ENCODE data around the gene CCKAR. TPM values are rescaled to one million over a fixed set of nuclear protein-coding genes. Genes with fewer than 3 reads are reported as not detected.

CCKAR gene
- 1 to 10 TPM in 1 of 2 donors, not detected in 1; 1.0 TPM for total RNA-seq

- ATAC-seq (no peak), DNase-seq (no peak)
- 61 to 63% methylated on average over 24 of the region's 24 CpGs for WGBS, 2 donors
- no peaks in the 10 kb centered on the region for H3K27me3 ChIP-seq
- no peaks in the 10 kb centered on the region for H3K36me3 ChIP-seq (replicated peaks in 1 of 2; ENCODE audit: insufficient read depth in 1 of 2, low read depth in 2 of 2)
- intact Hi-C loops (cut with DNase I) = no loop called here
- no peak within 1 kb of the TSS for H3K27ac ChIP-seq
- peaks cover 10% of the 10 kb centered on the region for H3K4me1 ChIP-seq
- TF ChIP-seq CTCF (IDR thresholded peaks at IDR 0.05) = no peak
- no peak for TF ChIP-seq POLR2A (IDR thresholded peaks at IDR 0.05)
- H3K4me3 ChIP-seq = no peak within 1 kb of the TSS
- no peaks in the 10 kb centered on the region for H3K9me3 ChIP-seq
Observed at GRCh38 chr4:26490111-26490959, at the start of gene CCKAR. Gene CCKAR (minus strand): TSS chr4:26490484. CDS start chr4:26490267, 217 bp downstream.

- intact Hi-C loops (cut with DNase I) = no loop called here
- Histone ChIP-seq H3K4me1 (no peaks in the 10 kb centered on the region), H3K27ac (no peak overlapping the region), H3K27me3 (no peaks in the 10 kb centered on the region), H3K4me3 (no peak overlapping the region), H3K9me3 (no peaks in the 10 kb centered on the region), H3K36me3 (replicated peaks in 1 of 2; ENCODE audit: insufficient read depth in 1 of 2, low read depth in 2 of 2) (no peaks in the 10 kb centered on the region)
- no peak for ATAC-seq
- TF ChIP-seq CTCF (IDR thresholded peaks at IDR 0.05) (no peak), POLR2A (IDR thresholded peaks at IDR 0.05) (no peak)
- 86 to 95% methylated on average over 2 of the region's 2 CpGs for WGBS, 2 donors
- no peak for DNase-seq
Observed at GRCh38 chr4:26533685-26534084, 43.4 kb upstream of the CCKAR start.

GRCh38 chr4:26531491-26532116, 41.3 kb upstream of the CCKAR start:
- ATAC-seq (no peak), DNase-seq (no peak)
- no peak for TF ChIP-seq POLR2A (IDR thresholded peaks at IDR 0.05)
- no peak for TF ChIP-seq CTCF (IDR thresholded peaks at IDR 0.05)
- 67 to 70% methylated on average over 5 of the region's 5 CpGs for WGBS, 2 donors
- Histone ChIP-seq H3K4me3 (no peak overlapping the region), H3K27me3 (no peaks in the 10 kb centered on the region), H3K9me3 (no peaks in the 10 kb centered on the region), H3K36me3 (replicated peaks in 1 of 2; ENCODE audit: insufficient read depth in 1 of 2, low read depth in 2 of 2) (no peaks in the 10 kb centered on the region), H3K27ac (no peak overlapping the region), H3K4me1 (no peaks in the 10 kb centered on the region)
- intact Hi-C loops (cut with DNase I) = no loop called here

- H3K27me3 ChIP-seq = no peaks in the 10 kb centered on the region
- intact Hi-C loops (cut with DNase I) = no loop called here
- H3K9me3 ChIP-seq = no peaks in the 10 kb centered on the region
- TF ChIP-seq POLR2A (IDR thresholded peaks at IDR 0.05) (no peak), CTCF (IDR thresholded peaks at IDR 0.05) (no peak)
- 78 to 80% methylated on average over 5 of the region's 5 CpGs for WGBS, 2 donors
- H3K4me1 ChIP-seq = no peaks in the 10 kb centered on the region
- H3K27ac ChIP-seq = no peak overlapping the region
- H3K36me3 ChIP-seq (replicated peaks in 1 of 2; ENCODE audit: insufficient read depth in 1 of 2, low read depth in 2 of 2) = no peaks in the 10 kb centered on the region
- no peak overlapping the region for H3K4me3 ChIP-seq
- no peak for DNase-seq
- no peak for ATAC-seq
Observed at GRCh38 chr4:26530099-26530498, 39.8 kb upstream of the CCKAR start.

Measured in body of pancreas (tissue), 4 donors.